ENCODE measurements around the gene TGFBR3.

Gene TGFBR3

DNA sequence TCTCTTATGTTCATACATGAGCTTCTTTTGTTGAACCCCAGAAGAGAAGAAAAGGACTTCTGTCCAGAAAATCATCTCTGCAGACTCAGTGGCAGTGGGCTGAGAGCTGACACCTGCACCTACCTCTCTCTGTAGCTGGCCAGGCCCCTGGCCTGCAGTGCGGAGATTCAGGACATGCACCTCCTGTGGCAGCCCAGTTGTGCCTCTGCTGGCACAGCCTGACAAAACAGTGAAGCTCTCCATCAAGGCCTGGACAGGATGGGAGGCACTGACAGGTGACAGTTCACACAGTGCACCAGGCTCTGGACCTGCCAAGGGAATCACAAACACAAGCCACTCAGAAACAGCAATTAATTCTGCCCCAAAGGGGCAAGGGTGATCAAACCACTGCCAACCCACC lies 88.8 kb downstream of the TGFBR3 start:
- Histone ChIP-seq H3K27me3 (ENCODE audit: control insufficient read depth in 3 of 3, insufficient read depth in 3 of 3, low read depth in 1 of 3, low read length in 3 of 3) (no peaks in the 10 kb centered on the region), H2BK120ac (ENCODE audit: low read depth, low read length) (no peak overlapping the region), H2AK5ac (ENCODE audit: low read depth, low read length) (no peak overlapping the region), H3K14ac (ENCODE audit: low read length) (no peak overlapping the region), H3K4me1 (ENCODE audit: control insufficient read depth in 2 of 2, insufficient read depth in 1 of 2, low read depth in 1 of 2, low read length in 2 of 2) (peaks cover 4 to 14% of the 10 kb centered on the region in 2 donors), H2AFZ (ENCODE audit: low read length) (no peak overlapping the region), H4K91ac (ENCODE audit: low read depth, low read length, poor library complexity) (no peak overlapping the region), H3K9ac (ENCODE audit: low read depth, low read length, poor library complexity) (no peak overlapping the region), H3K4ac (ENCODE audit: low read length) (no peak overlapping the region), H3K36me3 (replicated peaks in 1 of 2; ENCODE audit: control insufficient read depth in 2 of 2, insufficient read depth in 2 of 2, low read length in 2 of 2) (no peaks in the 10 kb centered on the region), H2BK12ac (ENCODE audit: low read length) (no peak overlapping the region), H3K4me3 (ENCODE audit: low read length in 2 of 2) (no peak overlapping the region), H3K18ac (ENCODE audit: low read length) (no peak overlapping the region), H3K9me3 (replicated peaks in 1 of 2; ENCODE audit: control insufficient read depth in 2 of 2, insufficient read depth in 1 of 2, low read depth in 1 of 2, low read length in 2 of 2) (peaks cover 0 to 5% of the 10 kb centered on the region in 2 donors), H3K23ac (ENCODE audit: low read depth, low read length, poor library complexity) (no peak overlapping the region), H2BK15ac (ENCODE audit: low read length) (no peak overlapping the region), H3K79me1 (ENCODE audit: low read depth, low read length) (no peaks in the 10 kb centered on the region), H4K8ac (ENCODE audit: low read depth, low read length) (no peak overlapping the region), H3K4me2 (ENCODE audit: insufficient read depth, low read length, poor library complexity, severe bottlenecking) (no peak overlapping the region), H3K27ac (replicated peaks; ENCODE audit: low read length) (no peak overlapping the region), H2BK5ac (ENCODE audit: low read length) (no peak overlapping the region)
- WGBS, 2 donors (ENCODE audit: extremely low coverage in 2 of 2, insufficient read length in 2 of 2, insufficient replicate concordance in 1 of 2): no CpG with 5 or more reads among the region's 1 CpG
- no peak for DNase-seq (ENCODE audit: low spot score)

- Histone ChIP-seq H3K9ac (ENCODE audit: low read depth, low read length, poor library complexity) (no peak overlapping the region), H3K4me1 (ENCODE audit: control insufficient read depth in 2 of 2, insufficient read depth in 1 of 2, low read depth in 1 of 2, low read length in 2 of 2) (peaks cover 4 to 22% of the 10 kb centered on the region in 2 donors), H3K79me1 (ENCODE audit: low read depth, low read length) (no peaks in the 10 kb centered on the region), H3K9me3 (replicated peaks in 1 of 2; ENCODE audit: control insufficient read depth in 2 of 2, insufficient read depth in 1 of 2, low read depth in 1 of 2, low read length in 2 of 2) (peaks cover 0 to 5% of the 10 kb centered on the region in 2 donors), H2BK120ac (ENCODE audit: low read depth, low read length) (no peak overlapping the region), H3K23ac (ENCODE audit: low read depth, low read length, poor library complexity) (no peak overlapping the region), H3K14ac (ENCODE audit: low read length) (no peak overlapping the region), H3K4me2 (ENCODE audit: insufficient read depth, low read length, poor library complexity, severe bottlenecking) (no peak overlapping the region), H3K27ac (replicated peaks; ENCODE audit: low read length) (no peak overlapping the region), H3K36me3 (replicated peaks in 1 of 2; ENCODE audit: control insufficient read depth in 2 of 2, insufficient read depth in 2 of 2, low read length in 2 of 2) (no peaks in the 10 kb centered on the region), H3K4me3 (ENCODE audit: low read length in 2 of 2) (no peak overlapping the region), H2BK5ac (ENCODE audit: low read length) (no peak overlapping the region), H2BK15ac (ENCODE audit: low read length) (no peak overlapping the region), H3K4ac (ENCODE audit: low read length) (no peak overlapping the region), H4K8ac (ENCODE audit: low read depth, low read length) (no peak overlapping the region), H3K27me3 (ENCODE audit: control insufficient read depth in 3 of 3, insufficient read depth in 3 of 3, low read depth in 1 of 3, low read length in 3 of 3) (no peaks in the 10 kb centered on the region), H4K91ac (ENCODE audit: low read depth, low read length, poor library complexity) (no peak overlapping the region), H2AK5ac (ENCODE audit: low read depth, low read length) (no peak overlapping the region), H2AFZ (ENCODE audit: low read length) (no peak overlapping the region), H3K18ac (ENCODE audit: low read length) (no peak overlapping the region), H2BK12ac (ENCODE audit: low read length) (no peak overlapping the region)
- no CpG with 5 or more reads among the region's 4 CpGs for WGBS, 2 donors (ENCODE audit: extremely low coverage in 2 of 2, insufficient read length in 2 of 2, insufficient replicate concordance in 1 of 2)
- no peak for DNase-seq (ENCODE audit: low spot score)
Observed at GRCh38 chr1:91796390-91796654, 89.6 kb downstream of the TGFBR3 start.

DNA sequence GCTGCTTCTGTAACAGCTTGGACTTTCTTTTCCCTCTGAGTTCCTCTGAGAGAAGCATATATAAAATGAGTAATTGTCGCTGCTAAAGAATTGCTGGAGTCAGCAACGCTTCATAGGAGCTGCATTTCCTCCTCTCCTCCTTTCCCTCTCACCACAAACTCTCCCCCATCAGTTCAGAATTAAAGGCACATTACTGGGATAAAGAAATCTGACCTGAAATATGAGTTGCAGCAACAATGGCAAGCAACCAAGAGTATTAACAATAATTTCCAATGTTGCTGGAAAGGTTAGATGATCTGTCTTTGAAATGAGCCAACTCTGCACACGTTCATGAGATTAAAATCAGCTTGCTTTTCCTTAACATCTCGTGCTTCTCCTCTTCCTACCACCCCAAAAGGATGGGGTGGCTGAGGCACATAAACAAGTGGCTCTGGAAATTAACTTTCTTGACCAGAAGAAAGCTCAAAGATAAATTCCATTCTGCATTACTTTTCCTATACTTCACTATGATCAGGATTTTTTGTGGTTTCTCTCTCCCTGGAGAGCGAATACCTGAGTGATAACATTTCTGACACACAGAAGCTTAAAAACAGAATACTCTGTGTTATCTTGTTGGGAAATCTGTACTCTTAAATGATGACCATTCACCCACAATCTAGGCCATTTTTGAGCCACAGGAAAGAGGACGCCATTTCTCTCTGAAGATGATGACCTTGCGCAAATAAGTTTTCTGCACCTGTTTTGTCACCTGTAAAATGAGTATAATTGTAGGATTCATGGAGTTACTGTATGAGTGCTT lies 90.2 kb downstream of the TGFBR3 start:
- H2AK5ac ChIP-seq (ENCODE audit: low read depth, low read length): no peak overlapping the region
- no CpG with 5 or more reads among the region's 7 CpGs for WGBS, 2 donors (ENCODE audit: extremely low coverage in 2 of 2, insufficient read length in 2 of 2, insufficient replicate concordance in 1 of 2)
- H3K27me3 ChIP-seq (ENCODE audit: control insufficient read depth in 3 of 3, insufficient read depth in 3 of 3, low read depth in 1 of 3, low read length in 3 of 3): no peaks in the 10 kb centered on the region
- H2BK15ac ChIP-seq (ENCODE audit: low read length): no peak overlapping the region
- H2BK5ac ChIP-seq (ENCODE audit: low read length): no peak overlapping the region
- H3K36me3 ChIP-seq (replicated peaks in 1 of 2; ENCODE audit: control insufficient read depth in 2 of 2, insufficient read depth in 2 of 2, low read length in 2 of 2): no peaks in the 10 kb centered on the region
- no peak overlapping the region for H4K8ac ChIP-seq (ENCODE audit: low read depth, low read length)
- no peak overlapping the region for H3K18ac ChIP-seq (ENCODE audit: low read length)
- H3K9ac ChIP-seq (ENCODE audit: low read depth, low read length, poor library complexity): no peak overlapping the region
- no peak overlapping the region for H2AFZ ChIP-seq (ENCODE audit: low read length)
- H3K4me1 ChIP-seq (ENCODE audit: control insufficient read depth in 2 of 2, insufficient read depth in 1 of 2, low read depth in 1 of 2, low read length in 2 of 2): peaks cover 8 to 25% of the 10 kb centered on the region in 2 donors
- no peak overlapping the region for H4K91ac ChIP-seq (ENCODE audit: low read depth, low read length, poor library complexity)
- no peaks in the 10 kb centered on the region for H3K79me1 ChIP-seq (ENCODE audit: low read depth, low read length)
- no peak overlapping the region for H3K4me2 ChIP-seq (ENCODE audit: insufficient read depth, low read length, poor library complexity, severe bottlenecking)
- H3K4ac ChIP-seq (ENCODE audit: low read length): no peak overlapping the region
- H3K27ac ChIP-seq (replicated peaks; ENCODE audit: low read length): no peak overlapping the region
- no peak overlapping the region for H3K4me3 ChIP-seq (ENCODE audit: low read length in 2 of 2)
- peaks cover 0 to 5% of the 10 kb centered on the region in 2 donors for H3K9me3 ChIP-seq (replicated peaks in 1 of 2; ENCODE audit: control insufficient read depth in 2 of 2, insufficient read depth in 1 of 2, low read depth in 1 of 2, low read length in 2 of 2)
- H3K23ac ChIP-seq (ENCODE audit: low read depth, low read length, poor library complexity): no peak overlapping the region
- H2BK120ac ChIP-seq (ENCODE audit: low read depth, low read length): no peak overlapping the region
- no peak overlapping the region for H3K14ac ChIP-seq (ENCODE audit: low read length)
- H2BK12ac ChIP-seq (ENCODE audit: low read length): no peak overlapping the region
- DNase-seq (ENCODE audit: low spot score): no peak

DNA sequence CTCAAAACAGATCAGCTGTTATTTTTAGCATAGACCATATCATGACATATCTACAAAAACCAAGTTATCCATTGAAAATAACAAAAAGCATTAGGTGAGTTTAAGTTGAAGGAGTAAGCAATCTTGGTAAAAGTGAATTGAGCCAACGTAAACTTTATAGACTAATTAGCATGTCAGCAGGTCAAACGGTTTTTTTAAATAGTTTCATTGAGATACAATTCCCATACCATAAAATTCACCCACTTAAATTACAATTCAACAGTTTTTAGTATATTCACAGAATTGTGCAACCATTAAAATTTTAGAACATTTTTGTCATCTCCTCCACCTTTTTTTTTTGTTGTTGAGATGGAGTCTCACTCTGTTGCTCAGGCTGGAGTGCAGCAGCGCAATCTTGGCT lies 92.1 kb downstream of the TGFBR3 start:
- no peak overlapping the region for H4K91ac ChIP-seq (ENCODE audit: low read depth, low read length, poor library complexity)
- no peak overlapping the region for H4K8ac ChIP-seq (ENCODE audit: low read depth, low read length)
- H3K14ac ChIP-seq (ENCODE audit: low read length): no peak overlapping the region
- no peak overlapping the region for H3K18ac ChIP-seq (ENCODE audit: low read length)
- H2AFZ ChIP-seq (ENCODE audit: low read length): no peak overlapping the region
- no peak overlapping the region for H3K4me2 ChIP-seq (ENCODE audit: insufficient read depth, low read length, poor library complexity, severe bottlenecking)
- H3K36me3 ChIP-seq (replicated peaks in 1 of 2; ENCODE audit: control insufficient read depth in 2 of 2, insufficient read depth in 2 of 2, low read length in 2 of 2): no peaks in the 10 kb centered on the region
- no peak for DNase-seq (ENCODE audit: low spot score)
- no peak overlapping the region for H3K9ac ChIP-seq (ENCODE audit: low read depth, low read length, poor library complexity)
- peaks cover 9 to 24% of the 10 kb centered on the region in 2 donors for H3K4me1 ChIP-seq (ENCODE audit: control insufficient read depth in 2 of 2, insufficient read depth in 1 of 2, low read depth in 1 of 2, low read length in 2 of 2)
- no peaks in the 10 kb centered on the region for H3K79me1 ChIP-seq (ENCODE audit: low read depth, low read length)
- H3K4me3 ChIP-seq (ENCODE audit: low read length in 2 of 2): no peak overlapping the region
- H2BK12ac ChIP-seq (ENCODE audit: low read length): no peak overlapping the region
- no peak overlapping the region for H2BK15ac ChIP-seq (ENCODE audit: low read length)
- no CpG with 5 or more reads among the region's 3 CpGs for WGBS, 2 donors (ENCODE audit: extremely low coverage in 2 of 2, insufficient read length in 2 of 2, insufficient replicate concordance in 1 of 2)
- H2AK5ac ChIP-seq (ENCODE audit: low read depth, low read length): no peak overlapping the region
- H2BK5ac ChIP-seq (ENCODE audit: low read length): no peak overlapping the region
- H3K27ac ChIP-seq (replicated peaks; ENCODE audit: low read length): no peak overlapping the region
- no peak overlapping the region for H3K4ac ChIP-seq (ENCODE audit: low read length)
- no peak overlapping the region for H2BK120ac ChIP-seq (ENCODE audit: low read depth, low read length)
- peaks cover 0 to 5% of the 10 kb centered on the region in 2 donors for H3K9me3 ChIP-seq (replicated peaks in 1 of 2; ENCODE audit: control insufficient read depth in 2 of 2, insufficient read depth in 1 of 2, low read depth in 1 of 2, low read length in 2 of 2)
- H3K27me3 ChIP-seq (ENCODE audit: control insufficient read depth in 3 of 3, insufficient read depth in 3 of 3, low read depth in 1 of 3, low read length in 3 of 3): no peaks in the 10 kb centered on the region
- H3K23ac ChIP-seq (ENCODE audit: low read depth, low read length, poor library complexity): no peak overlapping the region

Measured in neuronal stem cell (in vitro differentiated cells).